Neuronal stem cell (in vitro differentiated cells): ENCODE measurements around the gene GIGYF1.
A peak's percentile ranks its signal among the peaks of the same experiment; 100 is the strongest.

Source experiments
- DNase-seq: peaks from one replicate; pipeline ENCODE4 v3.0.0-alpha.2; 2013; ENCODE audit warnings: low spot score
- H2AFZ ChIP-seq: one replicate; pipeline ENCODE4 v1.6.1; 2013; ENCODE audit warnings: mild to moderate bottlenecking, low read length, inconsistent platforms
- H2AK5ac ChIP-seq: 2 replicates; pipeline ENCODE4 v1.6.1; 2013; ENCODE audit warnings: low read depth, mild to moderate bottlenecking, inconsistent platforms, low read length, moderate library complexity, mixed read lengths
- H2BK120ac ChIP-seq: 2 replicates; pipeline ENCODE4 v1.6.1; 2013; ENCODE audit warnings: low read depth, mild to moderate bottlenecking, inconsistent platforms, low read length, moderate library complexity, mixed read lengths
- H2BK12ac ChIP-seq: one replicate; pipeline ENCODE4 v1.6.1; 2013; ENCODE audit warnings: low read length, inconsistent platforms
- H2BK15ac ChIP-seq: 2 replicates; pipeline ENCODE4 v1.6.1; 2013; ENCODE audit warnings: mild to moderate bottlenecking, low read length, inconsistent platforms, mixed read lengths
- H2BK5ac ChIP-seq: one replicate; pipeline ENCODE4 v1.6.1; 2013; ENCODE audit warnings: inconsistent platforms, mild to moderate bottlenecking, low read length, moderate library complexity
- H3K14ac ChIP-seq: one replicate; pipeline ENCODE4 v1.6.1; 2013; ENCODE audit warnings: low read length, inconsistent platforms
- H3K18ac ChIP-seq: 2 replicates; pipeline ENCODE4 v1.6.1; 2013; ENCODE audit warnings: low read length, inconsistent platforms
- H3K23ac ChIP-seq: 2 replicates; pipeline ENCODE4 v1.6.1; 2013; ENCODE audit warnings: low read depth, mild to moderate bottlenecking, mixed read lengths, low read length, inconsistent platforms; ENCODE audit not compliant: poor library complexity
- H3K27ac ChIP-seq: replicated peaks from 3 replicates; pipeline ENCODE4 v1.5.1; 2013; ENCODE audit warnings: low read length, inconsistent platforms
- H3K27me3 ChIP-seq, 3 experiments: 2 replicates each; pipeline ENCODE4 v1.6.1; 2013; ENCODE audit warnings: low read length in 3 of 3, mild to moderate bottlenecking in 2 of 3, inconsistent platforms in 1 of 3, low read depth in 1 of 3, mixed read lengths in 1 of 3, moderate library complexity in 1 of 3; ENCODE audit not compliant: control insufficient read depth in 3 of 3, insufficient read depth in 3 of 3
- H3K36me3 ChIP-seq, 2 donors: replicated peaks in 1 of 2; 2 replicates each; pipeline ENCODE4 v1.6.1; 2013; ENCODE audit warnings: low read length in 2 of 2; ENCODE audit not compliant: control insufficient read depth in 2 of 2, insufficient read depth in 2 of 2
- H3K4ac ChIP-seq: 2 replicates; pipeline ENCODE4 v1.6.1; 2013; ENCODE audit warnings: inconsistent platforms, mild to moderate bottlenecking, low read length, moderate library complexity
- H3K4me1 ChIP-seq, 2 donors: 1 replicate in 1 of 2; 2 replicates in 1 of 2; pipeline ENCODE4 v1.6.1; 2013; ENCODE audit warnings: low read length in 2 of 2, low read depth in 1 of 2; ENCODE audit not compliant: control insufficient read depth in 2 of 2, insufficient read depth in 1 of 2
- H3K4me2 ChIP-seq: one replicate; pipeline ENCODE4 v1.6.1; 2013; ENCODE audit warnings: mild to moderate bottlenecking, low read length, inconsistent platforms; ENCODE audit not compliant: insufficient read depth, poor library complexity, severe bottlenecking
- H3K4me3 ChIP-seq, 2 donors: 2 replicates each; pipeline ENCODE4 v1.5.1; 2013; ENCODE audit warnings: low read length in 2 of 2, mild to moderate bottlenecking in 2 of 2, inconsistent platforms in 1 of 2, moderate library complexity in 1 of 2
- H3K79me1 ChIP-seq: one replicate; pipeline ENCODE4 v1.6.1; 2013; ENCODE audit warnings: low read depth, mild to moderate bottlenecking, inconsistent platforms, low read length, moderate library complexity
- H3K9ac ChIP-seq: one replicate; pipeline ENCODE4 v1.6.1; 2013; ENCODE audit warnings: mild to moderate bottlenecking, low read depth, low read length, inconsistent platforms; ENCODE audit not compliant: poor library complexity
- H3K9me3 ChIP-seq, 2 donors: replicated peaks in 1 of 2; 2 replicates each; pipeline versions ENCODE3 to v1.6.1; 2013; ENCODE audit warnings: low read length in 2 of 2, mild to moderate bottlenecking in 2 of 2, inconsistent platforms in 1 of 2, low read depth in 1 of 2, mixed read lengths in 1 of 2, moderate library complexity in 1 of 2; ENCODE audit not compliant: control insufficient read depth in 2 of 2, insufficient read depth in 1 of 2
- H4K8ac ChIP-seq: one replicate; pipeline ENCODE4 v1.6.1; 2013; ENCODE audit warnings: low read depth, mild to moderate bottlenecking, inconsistent platforms, low read length, moderate library complexity
- H4K91ac ChIP-seq: one replicate; pipeline ENCODE4 v1.6.1; 2013; ENCODE audit warnings: low read length, low read depth, mild to moderate bottlenecking, inconsistent platforms; ENCODE audit not compliant: poor library complexity
- WGBS, 2 donors: extraction: QIAGEN DNeasy Blood & Tissue Kit; methylation state at CpG; one replicate each; pipeline ENCODE4 v1.1.7; 2013; ENCODE audit warnings: missing lambda C conversion rate in 2 of 2, mixed read lengths in 1 of 2; ENCODE audit not compliant: insufficient read length in 2 of 2, insufficient replicate concordance in 1 of 2; ENCODE audit errors: extremely low coverage in 2 of 2; 5-methylcytosine and 5-hydroxymethylcytosine counted together

The GIGYF1 gene

DNA sequence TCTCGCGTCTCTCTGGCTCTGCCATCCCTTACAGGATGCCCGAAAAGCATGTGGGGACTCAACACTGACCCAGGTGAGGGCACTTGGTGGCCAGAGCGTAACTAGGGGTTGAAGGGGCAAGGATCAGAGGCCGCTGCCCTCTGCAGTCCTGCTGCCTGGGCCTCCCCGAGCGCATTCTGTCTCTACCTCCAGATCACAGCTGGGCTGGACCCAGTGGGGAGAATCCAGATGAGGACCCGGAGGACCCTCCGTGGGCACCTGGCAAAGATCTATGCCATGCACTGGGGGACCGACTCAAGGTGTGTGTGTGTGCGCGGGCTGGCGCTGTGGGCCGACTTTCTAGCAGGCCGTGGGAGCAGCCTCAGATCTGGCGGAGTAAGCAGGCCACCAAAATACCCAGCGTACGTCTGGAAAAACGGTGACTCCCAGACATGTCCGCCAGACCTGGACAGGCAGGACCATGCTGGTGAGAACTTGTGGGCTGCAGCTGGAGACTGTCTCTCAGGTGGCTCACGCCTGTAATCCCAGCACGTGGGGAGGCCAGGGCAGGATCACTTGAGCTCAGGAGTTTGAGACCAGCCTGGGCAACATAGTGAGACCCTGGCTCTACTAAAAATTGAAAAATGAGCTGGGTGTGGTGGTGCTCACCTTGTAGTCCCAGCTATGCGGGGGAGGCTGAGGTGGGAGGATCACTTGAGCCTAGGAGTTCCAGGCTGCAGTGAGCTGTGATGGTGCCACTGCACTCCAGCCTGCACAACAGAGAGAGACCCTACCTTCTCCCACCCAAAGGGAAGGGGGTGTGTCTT lies 17.3 kb downstream of the GIGYF1 start:
- H3K4me1 ChIP-seq, result peaks cover 3 to 4% of the 10 kb centered on the region in 2 donors
- DNase-seq, result no peak
- no peak overlapping the region for H4K91ac ChIP-seq
- peak overlapping the region; percentile 65 for H3K23ac ChIP-seq
- no peak overlapping the region for H2AK5ac ChIP-seq
- H3K9me3 ChIP-seq, result peaks cover 0 to under 1% of the 10 kb centered on the region in 2 donors
- H2BK120ac ChIP-seq, result no peak overlapping the region
- H3K14ac ChIP-seq, result no peak overlapping the region
- H3K4me3 ChIP-seq, result peak overlapping the region; percentile 15 to 97
- no peak overlapping the region for H2BK5ac ChIP-seq
- H2BK12ac ChIP-seq, result no peak overlapping the region
- peak overlapping the region; percentile 27 for H3K18ac ChIP-seq
- H3K79me1 ChIP-seq, result peaks cover 20% of the 10 kb centered on the region
- peak overlapping the region; percentile 92 for H4K8ac ChIP-seq
- H3K27ac ChIP-seq, result peak overlapping the region; percentile 36
- peaks cover 27 to 54% of the 10 kb centered on the region in 2 donors for H3K36me3 ChIP-seq
- H2AFZ ChIP-seq, result no peak overlapping the region
- H2BK15ac ChIP-seq, result no peak overlapping the region
- H3K9ac ChIP-seq, result peak overlapping the region; percentile 77
- H3K27me3 ChIP-seq, result no peaks in the 10 kb centered on the region
- peak overlapping the region; percentile 93 for H3K4me2 ChIP-seq
- H3K4ac ChIP-seq, result no peak overlapping the region
- no CpG with 5 or more reads among the region's 23 CpGs for WGBS, 2 donors

- Histone ChIP-seq H3K79me1 (peaks cover 20% of the 10 kb centered on the region), H3K9ac (peak overlapping the region; percentile 77), H2AK5ac (no peak overlapping the region), H3K4me1 (peaks cover 3 to 4% of the 10 kb centered on the region in 2 donors), H3K4me2 (peak overlapping the region; percentile 93), H3K4me3 (peak overlapping the region; percentile 79 to 97), H4K91ac (no peak overlapping the region), H3K9me3 (no peaks in the 10 kb centered on the region), H3K23ac (peak overlapping the region; percentile 3), H2BK12ac (no peak overlapping the region), H2BK15ac (no peak overlapping the region), H3K4ac (no peak overlapping the region), H3K27me3 (no peaks in the 10 kb centered on the region), H2BK5ac (peak overlapping the region; percentile 24), H3K14ac (no peak overlapping the region), H4K8ac (no peak overlapping the region), H3K36me3 (peaks cover 23 to 45% of the 10 kb centered on the region in 2 donors), H2BK120ac (no peak overlapping the region), H3K18ac (peak overlapping the region; percentile 83), H3K27ac (no peak overlapping the region), H2AFZ (peak overlapping the region; percentile 22)
- no CpG with 5 or more reads among the region's 59 CpGs for WGBS, 2 donors
- DNase-seq, result peak; percentile 68
These were observed 18.3 kb downstream of the GIGYF1 start for GRCh38 chr7:100675581-100676350.

GRCh38 chr7:100675105-100675451 lies 19.0 kb downstream of the GIGYF1 start:
- Histone ChIP-seq H4K8ac (no peak overlapping the region), H2BK15ac (no peak overlapping the region), H2AFZ (no peak overlapping the region), H2BK120ac (no peak overlapping the region), H3K9me3 (no peaks in the 10 kb centered on the region), H3K4me2 (peak overlapping the region; percentile 93), H3K23ac (no peak overlapping the region), H3K4me1 (peaks cover 2 to 3% of the 10 kb centered on the region in 2 donors), H3K79me1 (peaks cover 20% of the 10 kb centered on the region), H3K18ac (peak overlapping the region; percentile 96), H3K9ac (peak overlapping the region; percentile 97), H3K27ac (no peak overlapping the region), H3K4me3 (peak overlapping the region; percentile 90 to 97), H3K27me3 (no peaks in the 10 kb centered on the region), H2BK12ac (no peak overlapping the region), H2AK5ac (no peak overlapping the region), H3K4ac (no peak overlapping the region), H3K36me3 (peaks cover 23 to 38% of the 10 kb centered on the region in 2 donors), H2BK5ac (peak overlapping the region; percentile 24), H4K91ac (no peak overlapping the region), H3K14ac (no peak overlapping the region)
- no CpG with 5 or more reads among the region's 46 CpGs for WGBS, 2 donors
- DNase-seq, result no peak
